Thoracic aorta (tissue), 2 donors: ENCODE results near the gene KCNJ6. TPM values are rescaled to one million over a fixed set of nuclear protein-coding genes. Genes with fewer than 3 reads are reported as not detected.

ENCODE experiments used
- ATAC-seq: fragments of 150-250 bp; one replicate; pipeline ENCODE4 v1.8.0; 2017; ENCODE audit warnings: low read depth; ENCODE audit not compliant: insufficient number of reproducible peaks, low FRiP score
- DNase-seq: peaks from one replicate; pipeline ENCODE4 v3.0.0-alpha.2; 2020; ENCODE audit warnings: low spot score
- H3K27ac ChIP-seq, 2 donors: fragments of 200-600 bp; sonication (generic); 1 replicate in 1 of 2; 2 replicates in 1 of 2; pipeline ENCODE4 v1.5.1; 2016; ENCODE audit warnings: mild to moderate bottlenecking in 2 of 2, moderate library complexity in 2 of 2
- H3K27me3 ChIP-seq: fragments of 200-600 bp; sonication (generic); replicated peaks from 2 replicates; pipeline ENCODE4 v1.6.0; 2016; ENCODE audit warnings: mild to moderate bottlenecking; ENCODE audit not compliant: insufficient read depth
- H3K36me3 ChIP-seq: fragments of 200-600 bp; sonication (generic); one replicate; pipeline ENCODE4 v1.5.1; 2016
- H3K4me1 ChIP-seq, 2 donors: fragments of 200-600 bp; sonication (generic); 1 replicate in 1 of 2; 2 replicates in 1 of 2; pipeline versions ENCODE4 v1.5.1 to v1.6.0; 2016; ENCODE audit warnings: low read depth in 2 of 2, mild to moderate bottlenecking in 1 of 2; ENCODE audit not compliant: control insufficient read depth in 1 of 2
- H3K4me3 ChIP-seq: fragments of 200-600 bp; sonication (generic); 2 replicates; pipeline ENCODE4 v1.5.1; 2016; ENCODE audit warnings: mild to moderate bottlenecking
- H3K9me3 ChIP-seq: fragments of 200-600 bp; sonication (generic); 2 replicates; pipeline ENCODE4 v1.5.1; 2016
- total RNA-seq, 2 donors: library from RNA; depleted of rRNA; stranded (reverse); fragments of >200 nt; gene quantifications; one replicate each; pipeline versions ENCODE4 v1.1.0 to v1.2.3, GENCODE V29; 2016
- TF ChIP-seq, protein P1 (sequence below): fragments of 200-600 bp; sonication (generic); IDR thresholded peaks from one replicate; pipeline ENCODE4 v1.5.1; 2019; ENCODE audit warnings: antibody characterized with exemption

KCNJ6 gene
- total RNA-seq, 2 donors from 2014 or later = not detected

- DNase-seq = no peak
- Histone ChIP-seq H3K4me3 (no peak overlapping the region), H3K4me1 (no peaks in the 10 kb centered on the region), H3K27me3 (no peaks in the 10 kb centered on the region), H3K9me3 (no peaks in the 10 kb centered on the region), H3K36me3 (no peaks in the 10 kb centered on the region), H3K27ac (no peak overlapping the region)
- TF ChIP-seq, protein P1, sequence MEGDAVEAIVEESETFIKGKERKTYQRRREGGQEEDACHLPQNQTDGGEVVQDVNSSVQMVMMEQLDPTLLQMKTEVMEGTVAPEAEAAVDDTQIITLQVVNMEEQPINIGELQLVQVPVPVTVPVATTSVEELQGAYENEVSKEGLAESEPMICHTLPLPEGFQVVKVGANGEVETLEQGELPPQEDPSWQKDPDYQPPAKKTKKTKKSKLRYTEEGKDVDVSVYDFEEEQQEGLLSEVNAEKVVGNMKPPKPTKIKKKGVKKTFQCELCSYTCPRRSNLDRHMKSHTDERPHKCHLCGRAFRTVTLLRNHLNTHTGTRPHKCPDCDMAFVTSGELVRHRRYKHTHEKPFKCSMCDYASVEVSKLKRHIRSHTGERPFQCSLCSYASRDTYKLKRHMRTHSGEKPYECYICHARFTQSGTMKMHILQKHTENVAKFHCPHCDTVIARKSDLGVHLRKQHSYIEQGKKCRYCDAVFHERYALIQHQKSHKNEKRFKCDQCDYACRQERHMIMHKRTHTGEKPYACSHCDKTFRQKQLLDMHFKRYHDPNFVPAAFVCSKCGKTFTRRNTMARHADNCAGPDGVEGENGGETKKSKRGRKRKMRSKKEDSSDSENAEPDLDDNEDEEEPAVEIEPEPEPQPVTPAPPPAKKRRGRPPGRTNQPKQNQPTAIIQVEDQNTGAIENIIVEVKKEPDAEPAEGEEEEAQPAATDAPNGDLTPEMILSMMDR = no peak
- ATAC-seq = no peak
Observed at GRCh38 chr21:37603129-37603528, 313.1 kb downstream of the KCNJ6 start.

DNA sequence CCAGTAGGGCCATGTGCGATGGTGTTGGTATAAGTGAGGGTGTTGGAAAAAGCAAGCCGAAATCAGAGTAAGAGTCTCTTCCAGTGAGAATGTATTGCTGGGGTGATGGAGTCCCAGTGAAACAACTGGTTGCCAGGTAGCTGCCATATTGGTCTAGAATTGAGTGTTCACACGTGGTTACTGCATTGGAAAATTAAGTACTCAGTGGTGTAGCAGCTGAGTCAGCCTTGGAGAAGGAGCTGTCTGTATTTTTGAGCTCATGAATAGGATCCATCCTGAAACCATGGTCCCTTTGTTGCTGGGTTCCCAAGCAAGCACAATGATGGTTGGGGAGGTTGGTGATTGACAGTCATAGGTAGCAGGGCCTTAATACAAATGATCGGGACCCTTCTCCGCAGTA lies 314.3 kb downstream of the KCNJ6 start:
- H3K27ac ChIP-seq = no peak overlapping the region
- H3K36me3 ChIP-seq = no peaks in the 10 kb centered on the region
- no peaks in the 10 kb centered on the region for H3K4me1 ChIP-seq
- DNase-seq (no peak), ATAC-seq (no peak)
- H3K27me3 ChIP-seq = no peaks in the 10 kb centered on the region
- H3K9me3 ChIP-seq = no peaks in the 10 kb centered on the region
- TF ChIP-seq, protein P1 = no peak
- H3K4me3 ChIP-seq = no peak overlapping the region

DNA sequence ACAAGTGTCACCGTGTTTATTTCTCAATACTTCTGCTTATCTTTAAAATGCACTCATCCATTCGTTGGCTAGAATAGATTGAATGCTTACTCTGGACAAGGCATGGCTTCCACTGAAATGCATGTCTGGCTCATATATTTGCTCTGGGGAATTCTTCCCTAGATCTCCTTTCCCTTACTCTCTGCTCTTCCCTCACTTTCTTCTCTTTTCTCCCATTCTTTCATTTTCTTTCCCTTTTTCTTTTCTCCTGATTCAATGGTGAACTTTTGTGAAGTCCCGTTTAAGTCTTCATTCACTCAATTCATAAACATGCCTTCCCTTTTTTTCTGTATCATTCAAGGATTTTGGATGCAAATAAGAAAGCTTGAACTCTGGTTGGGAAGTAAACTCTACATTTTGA lies 315.2 kb downstream of the KCNJ6 start:
- ATAC-seq = no peak
- no peaks in the 10 kb centered on the region for H3K9me3 ChIP-seq
- DNase-seq = no peak
- no peak overlapping the region for H3K4me3 ChIP-seq
- H3K27me3 ChIP-seq = no peaks in the 10 kb centered on the region
- TF ChIP-seq, protein P1 = no peak
- no peak overlapping the region for H3K27ac ChIP-seq
- H3K4me1 ChIP-seq = no peaks in the 10 kb centered on the region
- no peaks in the 10 kb centered on the region for H3K36me3 ChIP-seq

GRCh38 chr21:37595944-37596343 lies 320.3 kb downstream of the KCNJ6 start:
- Histone ChIP-seq H3K27ac (no peak overlapping the region), H3K9me3 (no peaks in the 10 kb centered on the region), H3K36me3 (no peaks in the 10 kb centered on the region), H3K4me1 (no peaks in the 10 kb centered on the region), H3K27me3 (no peaks in the 10 kb centered on the region), H3K4me3 (no peak overlapping the region)
- no peak for DNase-seq
- ATAC-seq = no peak
- TF ChIP-seq, protein P1 = no peak

GRCh38 chr21:37594472-37594951 lies 321.7 kb downstream of the KCNJ6 start:
- TF ChIP-seq, protein P1 = no peak
- Histone ChIP-seq H3K4me3 (no peak overlapping the region), H3K27me3 (no peaks in the 10 kb centered on the region), H3K9me3 (no peaks in the 10 kb centered on the region), H3K4me1 (no peaks in the 10 kb centered on the region), H3K27ac (no peak overlapping the region), H3K36me3 (no peaks in the 10 kb centered on the region)
- ATAC-seq = no peak
- DNase-seq = no peak
